ENCODE results near the gene AP1G1. TPM values are rescaled to one million over a fixed set of nuclear protein-coding genes. Genes with fewer than 3 reads are reported as not detected.

Gene AP1G1
- total and polyA plus RNA-seq, 2 of the 8 experiments (the other 6 are each of a cell fraction or from before 2014, with no cell fraction given) = 43.9 to 68.4 TPM

DNA sequence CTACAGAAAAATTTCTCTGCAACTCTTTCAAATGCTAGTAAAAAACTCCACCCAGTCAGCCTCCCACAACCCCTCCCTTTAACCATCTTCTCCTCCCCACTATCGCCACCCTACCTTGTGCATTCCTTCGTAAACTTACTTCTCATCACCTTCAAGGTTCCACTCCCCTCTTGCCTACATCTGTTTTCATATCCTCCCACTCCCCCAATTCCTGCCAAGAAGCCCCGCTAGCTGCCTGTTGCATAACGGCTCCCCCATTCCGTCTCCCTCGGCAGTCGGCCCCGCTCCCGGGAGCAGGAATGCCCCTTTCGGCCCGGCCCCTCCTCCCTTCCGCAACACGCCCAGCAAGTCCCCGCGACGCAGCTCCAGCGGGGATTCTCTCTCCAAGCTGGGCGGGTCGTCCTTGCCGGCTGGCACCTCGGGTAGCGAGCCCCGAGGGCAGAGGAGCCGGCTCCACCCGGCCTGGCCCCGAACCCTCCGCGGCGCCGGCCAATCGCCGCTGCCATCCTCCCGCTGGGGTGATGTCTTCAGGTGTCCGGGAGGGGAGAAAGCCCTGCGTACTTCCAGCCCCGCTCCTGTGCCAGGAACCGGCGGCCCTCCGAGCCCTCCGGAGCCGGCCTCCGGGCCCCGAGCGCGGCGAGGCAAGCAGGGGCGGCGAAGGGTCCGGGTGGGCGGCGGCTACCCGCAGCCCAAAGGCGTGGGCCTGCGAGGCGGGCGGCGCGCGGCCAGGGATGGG lies 85.7 kb downstream of the AP1G1 start:
- Histone ChIP-seq H3K9ac (replicated peaks in 1 of 4; ENCODE audit: extremely low read depth in 1 of 4, low read depth in 3 of 4, low read length in 3 of 4) (peak overlapping the region; percentile 66 to 80 (median 70); a peak in 6 of 7 replicates), H3K27me3 (replicated peaks in 1 of 4; ENCODE audit: control insufficient read depth in 3 of 4, extremely low read depth in 1 of 4, insufficient read depth in 3 of 4, low read length in 3 of 4) (no peaks in the 10 kb centered on the region; a peak in 3 of 7 replicates), H3K56ac (replicated peaks; ENCODE audit: insufficient read length, low read depth, low read length) (no peak overlapping the region), H3K79me1 (ENCODE audit: low read depth, low read length) (no peaks in the 10 kb centered on the region), H3K79me2 (ENCODE audit: control insufficient read depth in 1 of 2, insufficient read depth in 2 of 2, low read length in 2 of 2) (peaks cover 0 to 36% of the 10 kb centered on the region in 2 experiments; a peak in 2 of 4 replicates), H3K4ac (replicated peaks; ENCODE audit: insufficient read length, low read depth, low read length) (no peak overlapping the region), H3K36me3 (ENCODE audit: control insufficient read depth in 2 of 4, insufficient read depth in 4 of 4, low read length in 3 of 4) (no peaks in the 10 kb centered on the region), H2BK5ac (ENCODE audit: low read depth, low read length) (no peak overlapping the region), H2BK120ac (replicated peaks; ENCODE audit: low read depth, low read length) (no peak overlapping the region), H2AFZ (ENCODE audit: low read length) (no peak overlapping the region), H3K9me3 (ENCODE audit: insufficient read depth in 2 of 2, low read depth in 1 of 2, low read length in 1 of 2) (no peaks in the 10 kb centered on the region), H4K8ac (ENCODE audit: extremely low read depth, insufficient read depth, low read length) (no peak overlapping the region; the same call in 1 of the 2 replicates), H4K20me1 (replicated peaks in 1 of 2; ENCODE audit: control insufficient read depth in 1 of 2, insufficient read depth in 2 of 2, low read length in 2 of 2) (peaks cover 0 to 1% of the 10 kb centered on the region in 2 experiments), H2BK20ac (ENCODE audit: low read length) (no peak overlapping the region), H3K23ac (ENCODE audit: insufficient read length) (no peak overlapping the region), H3K27ac (ENCODE audit: low read depth, low read length) (0 out of 2 replicates have a peak overlapping the region, but pooled peaks have one; percentile 38), H3K4me2 (ENCODE audit: insufficient read depth in 1 of 2, low read depth in 2 of 2, low read length in 2 of 2) (peak overlapping the region; percentile 75 to 76), H3K4me1 (replicated peaks in 1 of 4; ENCODE audit: control insufficient read depth in 3 of 4, insufficient read depth in 4 of 4, low read length in 3 of 4) (peaks cover 0 to 3% (median 1%) of the 10 kb centered on the region in 4 experiments; a peak in 2 of 7 replicates), H3K23me2 (ENCODE audit: low read depth, low read length) (peaks cover 3% of the 10 kb centered on the region; the same call in 1 of the 2 replicates), H2AK5ac (ENCODE audit: low read depth, low read length) (no peak overlapping the region), H2BK15ac (ENCODE audit: low read length) (no peak overlapping the region), H4K5ac (ENCODE audit: insufficient read length, low read depth, low read length) (peak overlapping the region; percentile 73), H4K91ac (replicated peaks; ENCODE audit: insufficient read length, low read length) (no peak overlapping the region), H2BK12ac (ENCODE audit: low read depth, low read length) (no peak overlapping the region; the same call in 1 of the 2 replicates), H3K18ac (ENCODE audit: extremely low read depth, low read length) (0 out of 2 replicates have a peak overlapping the region, but pooled peaks have one; percentile 40), H3K14ac (ENCODE audit: insufficient read length) (no peak overlapping the region), H3K4me3 (ENCODE audit: extremely low read depth in 1 of 4, insufficient read depth in 2 of 4, low read depth in 3 of 4, low read length in 4 of 4) (peak overlapping the region; percentile 68 to 86 (median 76))
- POLR2A ChIA-PET (ENCODE audit: partially characterized antibody) = interaction anchor here (1.4 to 2.0 kb wide), 3 partner anchors 16 to 86 kb away, joined by 3 to 21 read pairs (median 5); partner anchors contain the start of gene AP1G1
- FAIRE-seq = no peak
- DNase-seq (ENCODE audit: low read depth in 1 of 2, low spot score in 2 of 2) = peak; percentile 50 to 87
- WGBS, 2 experiments (ENCODE audit: extremely low coverage in 1 of 2, insufficient coverage in 1 of 2, insufficient read length in 1 of 2, insufficient replicate concordance in 2 of 2, low coverage in 1 of 2, low lambda C conversion rate in 2 of 2, missing lambda C conversion rate in 1 of 2) = 3% methylated on average over 55 of the region's 59 CpGs; no CpG with 5 or more reads in 1 of the 2 experiments
- CTCF ChIA-PET (ENCODE audit: partially characterized antibody) = no interaction called here
- TF ChIP-seq FOSL1 (IDR thresholded peaks at IDR 0.05; ENCODE audit: insufficient read depth, low read depth, low read length) (no peak), SP2 (IDR thresholded peaks at IDR 0.05; ENCODE audit: low read length) (no peak), TAF1 (IDR thresholded peaks at IDR 0.05; ENCODE audit: low read depth, low read length) (no peak; the same call in 1 of the 2 replicates), POU5F1 (IDR thresholded peaks at IDR 0.05; ENCODE audit: low read depth, low read length) (no peak), GABPA (IDR thresholded peaks at IDR 0.05; ENCODE audit: borderline replicate concordance, insufficient read depth, low read length) (no peak), HDAC2 (IDR thresholded peaks at IDR 0.05; ENCODE audit: borderline replicate concordance in 1 of 2, low read depth in 2 of 2, low read length in 2 of 2) (no peak), CHD1 (IDR thresholded peaks at IDR 0.05; ENCODE audit: low read depth, low read length) (no peak), MAFK (IDR thresholded peaks at IDR 0.05; ENCODE audit: low read depth, low read length) (no peak)
- TF ChIP-seq, protein P1, sequence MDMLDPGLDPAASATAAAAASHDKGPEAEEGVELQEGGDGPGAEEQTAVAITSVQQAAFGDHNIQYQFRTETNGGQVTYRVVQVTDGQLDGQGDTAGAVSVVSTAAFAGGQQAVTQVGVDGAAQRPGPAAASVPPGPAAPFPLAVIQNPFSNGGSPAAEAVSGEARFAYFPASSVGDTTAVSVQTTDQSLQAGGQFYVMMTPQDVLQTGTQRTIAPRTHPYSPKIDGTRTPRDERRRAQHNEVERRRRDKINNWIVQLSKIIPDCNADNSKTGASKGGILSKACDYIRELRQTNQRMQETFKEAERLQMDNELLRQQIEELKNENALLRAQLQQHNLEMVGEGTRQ (IDR thresholded peaks at IDR 0.05; ENCODE audit: low read length) = no peak
- TF ChIP-seq, protein P2, sequence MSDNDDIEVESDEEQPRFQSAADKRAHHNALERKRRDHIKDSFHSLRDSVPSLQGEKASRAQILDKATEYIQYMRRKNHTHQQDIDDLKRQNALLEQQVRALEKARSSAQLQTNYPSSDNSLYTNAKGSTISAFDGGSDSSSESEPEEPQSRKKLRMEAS (IDR thresholded peaks at IDR 0.05) = no peak
